Erythroblast (primary cell): ENCODE results near the gene STIM2.

Source experiments
- GATA1 ChIP-seq: IDR thresholded peaks from 2 replicates; pipeline ENCODE4 v1.6.1; 2011; ENCODE audit warnings: low read depth, mild to moderate bottlenecking, control low read depth, low read length, moderate library complexity
- POLR2A ChIP-seq: IDR thresholded peaks from 2 replicates; pipeline ENCODE4 v1.6.1; 2011; ENCODE audit warnings: mild to moderate bottlenecking, low read length

DNA sequence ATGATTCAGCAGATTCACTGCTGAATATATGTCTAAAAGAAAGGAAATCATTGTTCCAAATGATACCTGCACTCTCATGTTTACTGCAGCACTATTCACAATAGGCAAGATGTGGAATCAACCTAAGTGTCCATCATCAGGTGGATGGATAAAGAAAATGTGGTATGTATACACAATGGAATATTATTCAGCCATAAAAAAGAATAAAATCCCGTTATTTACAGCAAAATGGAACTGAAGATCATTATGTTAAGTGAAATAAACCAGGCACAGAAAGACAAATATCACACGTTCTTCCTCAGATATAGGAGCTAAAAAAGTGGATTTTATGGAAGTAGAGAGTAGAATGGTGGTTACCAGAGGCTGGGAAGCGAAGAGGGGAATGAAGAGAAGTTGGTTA, 130.4 kb downstream of the STIM2 start:
- TF ChIP-seq POLR2A = no peak
- no peak for TF ChIP-seq GATA1
